Bronchial epithelial cell (primary cell): ENCODE results near the gene TRIM31. TPM values are rescaled to one million over a fixed set of nuclear protein-coding genes. Genes with fewer than 3 reads are reported as not detected.

ENCODE experiments used
- DNase-seq: peaks from one replicate; pipeline ENCODE4 v3.0.0-alpha.2; 2010; ENCODE audit warnings: low read depth
- FAIRE-seq: peaks from 2 replicates; lab custom pipeline; 2011; peaks lifted over from hg19 to GRCh38; lab: Jason Lieb, UNC
- H3K27me3 ChIP-seq: 2 replicates; pipeline ENCODE4 v1.5.1; 2011; ENCODE audit warnings: low read length; ENCODE audit not compliant: control insufficient read depth, insufficient read depth
- H3K36me3 ChIP-seq: 2 replicates; pipeline ENCODE4 v1.5.1; 2011; ENCODE audit warnings: low read length; ENCODE audit not compliant: control insufficient read depth, insufficient read depth
- H3K4me3 ChIP-seq: 2 replicates; pipeline ENCODE4 v1.5.1; 2011; ENCODE audit warnings: mild to moderate bottlenecking, low read depth, low read length, control low read depth
- CTCF ChIP-seq: IDR thresholded peaks from 2 replicates; pipeline ENCODE4 v1.5.1; 2011; ENCODE audit warnings: mild to moderate bottlenecking, moderate library complexity, low read length, control low read depth, inconsistent platforms; ENCODE audit not compliant: insufficient read depth, severe bottlenecking
- total RNA-seq: library from RNA; depleted of rRNA; stranded (reverse); fragments of >200 nt; gene quantifications from 2 replicates; pipeline ENCODE4 v1.2.1, GENCODE V29; 2014

Gene TRIM31
- total RNA-seq, 1 donor from 2014 or later, result not detected

GRCh38 chr6:30112402-30112994 lies 392 bp downstream of the TRIM31 start:
- FAIRE-seq (peak; percentile 68), DNase-seq (no peak)
- Histone ChIP-seq H3K27me3 (peaks cover 14% of the 10 kb centered on the region), H3K4me3 (no peak overlapping the region), H3K36me3 (no peaks in the 10 kb centered on the region)
- TF ChIP-seq CTCF, result no peak

DNA sequence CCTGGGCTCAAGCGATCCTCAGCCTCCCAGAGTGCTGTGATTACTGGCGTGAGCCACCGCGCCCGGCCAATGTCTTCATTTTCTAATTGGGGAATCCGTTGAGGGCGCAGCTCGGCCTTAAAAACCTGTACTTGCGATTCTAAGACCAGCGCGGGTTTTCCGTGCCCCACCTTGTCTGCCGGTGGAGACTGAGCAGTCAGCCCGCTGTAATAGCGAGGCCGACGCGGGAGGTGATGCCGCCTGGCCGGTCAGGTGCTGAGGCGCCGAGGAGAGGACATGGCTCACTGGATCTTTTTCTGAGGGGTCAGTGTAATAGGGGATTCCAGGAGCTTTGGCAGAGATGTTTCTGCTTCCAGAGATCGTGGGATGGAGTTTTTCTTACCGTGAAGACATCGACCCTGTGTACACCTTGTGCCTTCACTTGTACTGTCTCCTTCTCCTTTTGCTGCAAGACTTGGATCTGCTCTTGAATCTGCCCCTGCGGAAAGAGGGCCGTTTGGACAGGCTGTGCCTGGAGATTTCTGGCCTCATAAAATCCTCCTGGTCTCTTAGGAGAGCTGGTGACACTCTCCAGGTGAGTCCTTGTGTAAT lies 1.5 kb downstream of the TRIM31 start:
- H3K4me3 ChIP-seq, result no peak overlapping the region
- FAIRE-seq (no peak), DNase-seq (no peak)
- no peak for TF ChIP-seq CTCF
- H3K27me3 ChIP-seq, result peaks cover 14% of the 10 kb centered on the region
- H3K36me3 ChIP-seq, result no peaks in the 10 kb centered on the region

GRCh38 chr6:30104661-30105060 lies 8.2 kb downstream of the TRIM31 start:
- no peak for DNase-seq
- no peaks in the 10 kb centered on the region for H3K27me3 ChIP-seq
- H3K4me3 ChIP-seq, result no peak overlapping the region
- H3K36me3 ChIP-seq, result no peaks in the 10 kb centered on the region
- TF ChIP-seq CTCF, result no peak
- FAIRE-seq, result no peak

DNA sequence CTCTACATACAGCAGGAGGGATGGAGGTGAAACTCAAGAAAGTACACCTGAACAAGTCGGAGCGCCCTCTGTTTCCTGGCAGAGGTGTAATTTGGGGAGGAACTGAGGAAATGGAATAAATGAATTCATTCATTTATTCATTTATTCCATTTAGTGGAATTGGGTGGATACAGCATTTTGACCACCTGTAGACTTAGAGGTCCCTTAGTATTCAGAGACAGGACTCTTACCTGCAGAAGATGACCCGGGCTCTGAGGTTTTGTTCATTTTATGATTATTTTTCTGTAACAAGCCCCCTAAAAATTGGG lies 9.1 kb downstream of the TRIM31 start:
- TF ChIP-seq CTCF, result no peak
- Histone ChIP-seq H3K27me3 (no peaks in the 10 kb centered on the region), H3K36me3 (no peaks in the 10 kb centered on the region), H3K4me3 (peak overlapping the region; percentile 37)
- FAIRE-seq, result no peak
- DNase-seq, result no peak

DNA sequence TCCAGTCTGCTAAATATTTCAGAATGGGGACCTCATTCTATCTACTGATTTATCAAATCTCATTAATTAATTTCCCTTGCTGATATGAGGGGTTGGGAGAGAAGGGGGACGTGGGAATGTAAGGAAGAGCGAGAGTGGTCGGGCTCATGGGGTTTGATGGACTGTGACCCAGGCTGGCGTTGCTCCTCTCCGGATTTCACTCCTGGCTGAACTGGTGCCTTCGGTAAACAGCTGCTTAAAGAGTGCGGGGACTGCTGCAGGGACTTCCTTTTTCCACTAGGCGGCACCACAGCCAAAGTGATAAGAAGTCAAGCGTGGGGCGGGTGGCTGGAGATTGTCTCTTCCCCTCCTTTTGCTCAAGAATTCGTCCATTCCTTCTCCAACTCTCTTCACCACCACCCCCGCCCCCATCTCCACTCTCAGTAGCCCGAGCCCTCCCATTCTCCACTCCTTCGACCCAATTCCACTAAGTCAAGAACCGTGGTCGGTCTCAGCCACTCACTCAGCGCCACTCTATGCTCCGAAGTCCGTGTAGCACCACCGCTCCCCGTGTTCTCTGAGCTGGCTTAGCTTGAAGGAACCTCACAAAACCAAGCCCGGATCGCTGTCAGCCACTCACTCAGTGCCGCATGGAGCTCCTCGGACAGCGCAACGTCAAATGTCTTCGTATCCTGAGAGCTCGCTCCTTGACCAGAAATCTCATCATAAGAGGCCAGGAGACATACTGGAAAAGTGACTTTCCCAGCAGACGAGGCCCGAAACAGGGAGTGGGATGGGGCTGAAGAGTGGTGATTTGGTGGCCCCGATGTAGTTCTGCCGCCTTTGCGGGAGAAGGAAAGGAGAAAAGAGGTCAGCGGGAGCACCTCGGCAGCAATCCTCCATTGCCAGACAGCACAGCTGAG lies 9.7 kb downstream of the TRIM31 start:
- DNase-seq (peak; percentile 74), FAIRE-seq (no peak)
- Histone ChIP-seq H3K4me3 (peak overlapping the region; percentile 37), H3K36me3 (no peaks in the 10 kb centered on the region), H3K27me3 (no peaks in the 10 kb centered on the region)
- peak; percentile 93 for TF ChIP-seq CTCF
